ENCODE measurements around the gene GPC5. TPM values are rescaled to one million over a fixed set of nuclear protein-coding genes. Genes with fewer than 3 reads are reported as not detected.

Gene GPC5
- total RNA-seq, 1 experiment from 2014 or later = 0.15 TPM

GRCh38 chr13:92573467-92574057 is 1175.1 kb downstream of the GPC5 start:
- Histone ChIP-seq H2BK120ac (ENCODE audit: low read depth, low read length, poor library complexity, severe bottlenecking) (no peak overlapping the region), H4K8ac (replicated peaks; ENCODE audit: insufficient read length, low read depth, low read length) (no peak overlapping the region), H3K4ac (ENCODE audit: low read depth, low read length) (no peak overlapping the region), H3K9me3 (ENCODE audit: control insufficient read depth, low read depth, low read length) (no peaks in the 10 kb centered on the region), H2AK5ac (ENCODE audit: insufficient read length, low read length) (no peak overlapping the region), H2BK20ac (ENCODE audit: low read depth, low read length, poor library complexity, severe bottlenecking) (no peak overlapping the region), H3T11ph (ENCODE audit: low read length) (no peak overlapping the region), H3K27me3 (ENCODE audit: insufficient read depth, low read length) (no peaks in the 10 kb centered on the region), H3K4me2 (ENCODE audit: insufficient read depth, insufficient read length, low read length) (no peak overlapping the region), H3K14ac (ENCODE audit: insufficient read depth, low read length) (no peak overlapping the region), H4K91ac (ENCODE audit: insufficient read length, low read depth, low read length) (no peak overlapping the region), H3K9ac (ENCODE audit: extremely low read depth, insufficient read length, low read length) (no peak overlapping the region), H4K5ac (ENCODE audit: insufficient read length, low read depth, low read length) (no peak overlapping the region), H3K56ac (ENCODE audit: insufficient read length, low read depth, low read length) (no peak overlapping the region), H3K27ac (ENCODE audit: insufficient read length, low read depth, low read length) (no peak overlapping the region), H3K23ac (ENCODE audit: insufficient read length, low read depth, low read length) (no peak overlapping the region), H3K23me2 (ENCODE audit: insufficient read length, low read depth, low read length, poor library complexity, severe bottlenecking) (no peaks in the 10 kb centered on the region), H3K4me1 (ENCODE audit: insufficient read depth, low read length) (no peaks in the 10 kb centered on the region), H2AFZ (ENCODE audit: low read length) (no peak overlapping the region), H2BK15ac (ENCODE audit: low read depth, low read length) (no peak overlapping the region), H3K79me1 (ENCODE audit: insufficient read depth, low read depth, low read length, poor library complexity, severe bottlenecking) (no peaks in the 10 kb centered on the region), H3K18ac (ENCODE audit: insufficient read length, low read depth, low read length) (no peak overlapping the region), H2BK12ac (ENCODE audit: insufficient read length, low read depth, low read length) (no peak overlapping the region), H3K79me2 (ENCODE audit: insufficient read depth, low read length) (no peaks in the 10 kb centered on the region), H4K20me1 (ENCODE audit: control insufficient read depth, insufficient read depth, insufficient read length) (no peaks in the 10 kb centered on the region), H2BK5ac (ENCODE audit: insufficient read length, low read length) (no peak overlapping the region)
- Mint-ChIP-seq H3K27ac (0 out of 7 replicates have a peak overlapping the region, but pooled peaks of 1 of the 3 experiments have one; percentile 4), H3K36me3 (ENCODE audit: insufficient read depth in 1 of 3, low read depth in 3 of 3) (no peaks in the 10 kb centered on the region), H3K27me3 (ENCODE audit: low read depth) (peaks cover 2% of the 10 kb centered on the region; the same call in 1 of the 2 replicates), H3K4me3 (no peak overlapping the region), H3K9me3 (no peaks in the 10 kb centered on the region), H3K4me1 (peaks cover 2 to 4% of the 10 kb centered on the region in 2 experiments; a peak in 1 of 4 replicates)
- no CpG with 5 or more reads among the region's 10 CpGs for WGBS (ENCODE audit: extremely low coverage, insufficient read length, low lambda C conversion rate)
- peak; percentile 76 for TF ChIP-seq CTCF (conservative IDR thresholded peaks at IDR 0.05)
- peak; percentile 50 for DNase-seq

Data from H9 (cell line).